DMS79 treated with DMSO at 0.1 percent for 48 hours (cell line): Measurements from ENCODE around the gene MRGPRX4.
"Not testable (repeated sequence)": the region's sequence is repeated elsewhere in the genome, so short reads cannot be mapped to it uniquely, and the experiment has no call there.

ENCODE experiments used
- DNase-seq: peaks from one replicate; lab custom pipeline; 2025; lab: John Stamatoyannopoulos, UW

Gene MRGPRX4

GRCh38 chr11:18172666-18173065, at the start of gene MRGPRX4:
Gene MRGPRX4 (plus strand): TSS chr11:18172837. CDS start chr11:18173257, 420 bp downstream.
- no peak for DNase-seq

- DNase-seq: not testable (repeated sequence)
Observed at GRCh38 chr11:18131115-18131514, 41.5 kb upstream of the MRGPRX4 start.

- no peak for DNase-seq
Observed at GRCh38 chr11:18132341-18132740, 40.3 kb upstream of the MRGPRX4 start, which contains the start of gene MRGPRX3. Gene MRGPRX3 (plus strand): TSS chr11:18132571. CDS start chr11:18137203, 4,632 bp downstream.

- DNase-seq: no peak
Observed at GRCh38 chr11:18135308-18135707, 37.3 kb upstream of the MRGPRX4 start.

GRCh38 chr11:18137186-18137800, 35.3 kb upstream of the MRGPRX4 start:
- DNase-seq: no peak

- DNase-seq: no peak
Observed at GRCh38 chr11:18140145-18140544, 32.5 kb upstream of the MRGPRX4 start.

GRCh38 chr11:18144243-18144642, 28.4 kb upstream of the MRGPRX4 start:
- DNase-seq: no peak

GRCh38 chr11:18145025-18145424, 27.6 kb upstream of the MRGPRX4 start:
- DNase-seq: no peak

- no peak for DNase-seq
Observed at GRCh38 chr11:18145837-18146236, 26.8 kb upstream of the MRGPRX4 start.

- no peak for DNase-seq
Observed at GRCh38 chr11:18151581-18151980, 21.1 kb upstream of the MRGPRX4 start.

- no peak for DNase-seq
Observed at GRCh38 chr11:18168372-18168771, 4.3 kb upstream of the MRGPRX4 start.

GRCh38 chr11:18171377-18172000, 1.1 kb upstream of the MRGPRX4 start:
- no peak for DNase-seq

GRCh38 chr11:18173225-18173866, 709 bp downstream of the MRGPRX4 start:
- DNase-seq: no peak

- DNase-seq: no peak
Observed at GRCh38 chr11:18188796-18189195, 16.2 kb downstream of the MRGPRX4 start.

GRCh38 chr11:18189476-18190245, 17.0 kb downstream of the MRGPRX4 start:
- not testable (repeated sequence) for DNase-seq

- DNase-seq: no peak
Observed at GRCh38 chr11:18191376-18191775, 18.7 kb downstream of the MRGPRX4 start.

- no peak for DNase-seq
Observed at GRCh38 chr11:18193010-18193409, 20.4 kb downstream of the MRGPRX4 start.

- DNase-seq: no peak
Observed at GRCh38 chr11:18196532-18196931, 23.9 kb downstream of the MRGPRX4 start.

GRCh38 chr11:18197738-18198137, 25.1 kb downstream of the MRGPRX4 start:
- not testable (repeated sequence) for DNase-seq

- DNase-seq: no peak
Observed at GRCh38 chr11:18203723-18204122, 31.1 kb downstream of the MRGPRX4 start.

GRCh38 chr11:18204220-18204619, 31.6 kb downstream of the MRGPRX4 start:
- DNase-seq: no peak

GRCh38 chr11:18204771-18205170, 32.1 kb downstream of the MRGPRX4 start:
- no peak for DNase-seq
